HepG2 (cell line): ENCODE measurements around the gene HOXA10. TPM values are rescaled to one million over a fixed set of nuclear protein-coding genes. Genes with fewer than 3 reads are reported as not detected.

Experiments used
- ATAC-seq: fragments of 200-7000 bp; cut with Tn5 transposase; 3 replicates; pipeline ENCODE4 v1.9.1; 2020; ENCODE audit warnings: mild to moderate bottlenecking, moderate library complexity
- BruUV-seq: library from RNA; stranded (reverse); fragments of 400-500 nt; replicated peaks from 2 replicates; lab custom pipeline; 2021; lab: Mats Ljungman, UMichigan
- CTCF ChIA-PET: fragments of 300-600 bp; formaldehyde crosslinking; extraction: SDS; loops from one replicate; lab custom pipeline; 2021; ENCODE audit warnings: low total read pairs, inconsistent platforms, low intra/inter-chr PET ratio; lab: Yijun Ruan, JAX
- POLR2A ChIA-PET: fragments of 350-600 bp; sonication (Branson Sonifier 250); formaldehyde crosslinking; loops from one replicate; lab custom pipeline; 2020; ENCODE audit warnings: antibody characterized with exemption, inconsistent platforms; lab: Yijun Ruan, JAX
- DNase-seq: peaks from one replicate; pipeline ENCODE4 v3.0.0-alpha.2; 2015; ENCODE audit warnings: low spot score
- FAIRE-seq: peaks from 3 replicates; lab custom pipeline; 2011; peaks lifted over from hg19 to GRCh38; lab: Jason Lieb, UNC
- H2AFZ ChIP-seq: one replicate; pipeline ENCODE4 v1.6.1; 2011; ENCODE audit warnings: low read length, inconsistent platforms
- H3K27ac ChIP-seq: fragments of 300-600 bp; 3 replicates; pipeline ENCODE4 v1.8.0; 2011; ENCODE audit warnings: mixed run types, mild to moderate bottlenecking, mixed read lengths, low read length, inconsistent platforms; ENCODE audit not compliant: insufficient read depth; ENCODE audit errors: extremely low read length
- H3K27me3 ChIP-seq, 2 experiments: fragments of 200-600 bp in 1 of 2; 2 replicates in 1 of 2; 3 replicates in 1 of 2; pipeline versions ENCODE4 v1.6.0 to v1.8.0; 2011; ENCODE audit warnings: low read length in 2 of 2, mild to moderate bottlenecking in 2 of 2, moderate library complexity in 2 of 2, inconsistent platforms in 1 of 2; ENCODE audit not compliant: insufficient read depth in 2 of 2, control insufficient read depth in 1 of 2
- H3K36me3 ChIP-seq, 2 experiments: fragments of 200-600 bp in 1 of 2; replicated peaks in 1 of 2; 2 replicates in 1 of 2; 3 replicates in 1 of 2; pipeline versions ENCODE4 v1.5.1 to v1.8.0; 2011; ENCODE audit warnings: low read length in 2 of 2, inconsistent platforms in 1 of 2; ENCODE audit not compliant: insufficient read depth in 2 of 2, control insufficient read depth in 1 of 2
- H3K4me1 ChIP-seq: 2 replicates; pipeline ENCODE4 v1.5.1; 2012; ENCODE audit warnings: low read length, inconsistent platforms; ENCODE audit not compliant: insufficient read depth
- H3K4me2 ChIP-seq: 2 replicates; pipeline ENCODE4 v1.6.0; 2011; ENCODE audit warnings: low read depth, low read length, inconsistent platforms
- H3K4me3 ChIP-seq, 3 experiments: fragments of 200-600 bp in 1 of 3; sonication (generic), shearing (Covaris generic) in 1 of 3; replicated peaks in 1 of 3; 2 replicates each; pipeline ENCODE4 v1.5.1; 2011 to 2016; ENCODE audit warnings: low read length in 3 of 3, inconsistent platforms in 2 of 3, low read depth in 2 of 3, mild to moderate bottlenecking in 2 of 3, control low read depth in 1 of 3, mixed read lengths in 1 of 3; ENCODE audit not compliant: insufficient read depth in 1 of 3
- H3K79me2 ChIP-seq: one replicate; pipeline ENCODE4 v1.6.1; 2011; ENCODE audit warnings: low read length, inconsistent platforms; ENCODE audit not compliant: insufficient read depth
- H3K9ac ChIP-seq: 2 replicates; pipeline ENCODE4 v1.6.0; 2011; ENCODE audit warnings: mild to moderate bottlenecking, low read depth, low read length, inconsistent platforms; ENCODE audit not compliant: insufficient read depth
- H3K9me3 ChIP-seq: 2 replicates; pipeline ENCODE4 v1.5.1; 2012; ENCODE audit warnings: mild to moderate bottlenecking, low read length
- H4K20me1 ChIP-seq: 2 replicates; pipeline ENCODE4 v1.6.0; 2011; ENCODE audit warnings: inconsistent platforms, mild to moderate bottlenecking, low read length, moderate library complexity; ENCODE audit not compliant: insufficient read depth
- ARNT ChIP-seq: fragments of 450-650 bp; IDR thresholded peaks from 2 replicates; pipeline ENCODE4 v1.6.1; 2017
- HMGXB4 ChIP-seq, 2 experiments: sonication (generic) in 1 of 2; formaldehyde crosslinking in 1 of 2; IDR thresholded peaks; 2 replicates each; pipeline versions ENCODE4 v1.4.0 to v1.6.1; 2018 to 2020; ENCODE audit warnings: missing genetic modification reagents in 2 of 2, borderline replicate concordance in 1 of 2, low read depth in 1 of 2, mild to moderate bottlenecking in 1 of 2, missing biosample characterization in 1 of 2
- JUNB ChIP-seq: sonication (generic); formaldehyde crosslinking; IDR thresholded peaks from 2 replicates; pipeline ENCODE4 v1.8.0; 2022; ENCODE audit warnings: missing genetic modification reagents, mild to moderate bottlenecking, borderline replicate concordance
- KLF16 ChIP-seq, 2 experiments: sonication (generic) in 1 of 2; formaldehyde crosslinking in 1 of 2; IDR thresholded peaks; 2 replicates each; pipeline versions ENCODE4 v1.6.1 to v1.8.0; 2016 to 2023; ENCODE audit warnings: missing genetic modification reagents in 2 of 2, missing compliant biosample characterization in 1 of 2
- MED1 ChIP-seq: sonication (generic); formaldehyde crosslinking; IDR thresholded peaks from 2 replicates; pipeline ENCODE4 v1.4.0; 2020; ENCODE audit warnings: missing genetic modification reagents
- MXD3 ChIP-seq: IDR thresholded peaks from 2 replicates; pipeline ENCODE4 v1.6.1; 2016; ENCODE audit warnings: mild to moderate bottlenecking, missing biosample characterization, missing genetic modification reagents
- MZF1 ChIP-seq: sonication (generic); formaldehyde crosslinking; IDR thresholded peaks from 2 replicates; pipeline ENCODE4 v1.8.1; 2023; ENCODE audit warnings: mild to moderate bottlenecking, missing genetic modification reagents, borderline replicate concordance
- POGK ChIP-seq: sonication (generic); formaldehyde crosslinking; conservative IDR thresholded peaks from 2 replicates; pipeline ENCODE4 v1.8.0; 2022; ENCODE audit warnings: mild to moderate bottlenecking, moderate library complexity, missing genetic modification reagents
- YEATS4 ChIP-seq: sonication (generic); formaldehyde crosslinking; IDR thresholded peaks from 2 replicates; pipeline ENCODE4 v1.4.0; 2020; ENCODE audit warnings: missing genetic modification reagents, borderline replicate concordance
- ZFY ChIP-seq: sonication (generic); formaldehyde crosslinking; IDR thresholded peaks from 2 replicates; pipeline ENCODE4 v1.4.0; 2020; ENCODE audit warnings: missing genetic modification reagents
- ZHX1 ChIP-seq: sonication (generic); formaldehyde crosslinking; IDR thresholded peaks from 2 replicates; pipeline ENCODE4 v1.8.1; 2022; ENCODE audit warnings: low read depth, mild to moderate bottlenecking, missing genetic modification reagents
- ZNF256 ChIP-seq: sonication (generic); formaldehyde crosslinking; conservative IDR thresholded peaks from 2 replicates; pipeline ENCODE4 v1.4.0; 2020; ENCODE audit warnings: missing genetic modification reagents
- ZNF431 ChIP-seq: sonication (generic); formaldehyde crosslinking; IDR thresholded peaks from 2 replicates; pipeline ENCODE4 v1.9.0; 2022; ENCODE audit warnings: missing genetic modification reagents, low read depth, mild to moderate bottlenecking, borderline replicate concordance
- ZNF580 ChIP-seq: IDR thresholded peaks from 2 replicates; pipeline ENCODE4 v1.6.1; 2016; ENCODE audit warnings: low read depth, borderline replicate concordance
- ZNF652 ChIP-seq: IDR thresholded peaks from 2 replicates; pipeline ENCODE4 v1.6.1; 2016; ENCODE audit warnings: low read depth, borderline replicate concordance
- ZNF746 ChIP-seq: sonication (generic); formaldehyde crosslinking; IDR thresholded peaks from 2 replicates; pipeline ENCODE4 v1.8.0; 2022; ENCODE audit warnings: mild to moderate bottlenecking, missing genetic modification reagents
- WGBS: methylation state at CpG from one replicate; pipeline ENCODE4 v1.1.6; 2017; ENCODE audit warnings: low lambda C conversion rate; 5-methylcytosine and 5-hydroxymethylcytosine counted together
- in situ Hi-C: cut with HindIII; loops from 2 replicates; pipeline ENCODE4 v1.10.0; 2017; ENCODE audit warnings: low pct_unique_long_range_greater_than_20kb; ENCODE audit not compliant: extremely low pct_ligation_motif_present
- intact Hi-C: fragments of 100-400 bp; cut with micrococcal nuclease; formaldehyde crosslinking; loops from one replicate; pipeline ENCODE4 v1.10.0; 2022; ENCODE audit not compliant: unreplicated experiment
- polyA plus RNA-seq, 8 experiments: library from polyadenylated mRNA; depleted of rRNA in 3 of 8; stranded (reverse) in 7 of 8; unstranded in 1 of 8; fragments of >200 nt; fragmentation: Illumina TruSeq in 4 of 8; extraction: Trizol in 4 of 8; gene quantifications; 2 replicates each; pipeline versions ENCODE4 v1.2.1 to v1.2.3, GENCODE V29; 2011 to 2016; ENCODE audit warnings: low read depth in 4 of 8, missing spikeins in 1 of 8, mixed read lengths in 1 of 8; ENCODE audit not compliant: insufficient read depth in 1 of 8
- total RNA-seq, 5 experiments: library from RNA; depleted of rRNA; stranded (reverse); fragments of >200 nt; fragmentation: Illumina TruSeq; extraction: Trizol; gene quantifications; 2 replicates each; pipeline ENCODE4 v1.2.3, GENCODE V29; 2016; ENCODE audit warnings: low read depth in 1 of 5

Gene HOXA10
- total and polyA plus RNA-seq, 2 of the 13 experiments (the other 11 are each of a cell fraction or from before 2014, with no cell fraction given), result not detected

GRCh38 chr7:27141923-27142579, 32.1 kb downstream of the HOXA10 start:
- in situ Hi-C loops, result no loop called here
- ATAC-seq, result peak; percentile 72
- CTCF ChIA-PET, result no interaction called here
- TF ChIP-seq POGK (no peak), ARNT (no peak), ZNF746 (no peak), JUNB (CRISPR knock-in tag) (no peak), ZFY (CRISPR knock-in tag) (peak; percentile 59), ZNF580 (CRISPR knock-in tag) (no peak), ZHX1 (CRISPR knock-in tag) (no peak), MZF1 (no peak), MXD3 (CRISPR knock-in tag) (0 out of 2 replicates have a peak, but pooled peaks have one; percentile 4), ZNF431 (CRISPR knock-in tag) (no peak), KLF16 (CRISPR knock-in tag; IDR thresholded peaks at IDR 0.05) (no peak), ZNF652 (CRISPR knock-in tag) (no peak), ZNF256 (CRISPR knock-in tag) (no peak), YEATS4 (CRISPR knock-in tag) (no peak), MED1 (CRISPR knock-in tag) (no peak), HMGXB4 (CRISPR knock-in tag; IDR thresholded peaks at IDR 0.05; ENCODE audit: borderline replicate concordance in 1 of 2, low read depth in 1 of 2) (peak in 1 of 2 experiments; percentile 67; a peak in 2 of 4 replicates)

More at GRCh38 chr7:27141923-27142579, 32.1 kb downstream of the HOXA10 start:
- H3K9ac ChIP-seq, result peak overlapping the region; percentile 67
- BruUV-seq, result no TSS peak
- no peaks in the 10 kb centered on the region for H4K20me1 ChIP-seq
- DNase-seq (peak; percentile 63), FAIRE-seq (no peak)
- no peaks in the 10 kb centered on the region for H3K9me3 ChIP-seq
- POLR2A ChIA-PET, result interaction anchor here (0.9 to 2.7 kb wide), 8 partner anchors 9 to 682 kb away, joined by 3 to 13 read pairs (median 7); partner anchors contain the start of genes HOXA4 and SKAP2
- WGBS, result 62% methylated on average over 30 of the region's 30 CpGs
- H3K4me1 ChIP-seq, result peaks cover 9% of the 10 kb centered on the region
- no peaks in the 10 kb centered on the region for H3K27me3 ChIP-seq
- peak overlapping the region; percentile 70 to 79 (median 76) for H3K4me3 ChIP-seq
- no peaks in the 10 kb centered on the region; a peak in 2 of 5 replicates for H3K36me3 ChIP-seq
- H2AFZ ChIP-seq, result no peak overlapping the region
- H3K27ac ChIP-seq, result peak overlapping the region; percentile 60
- H3K4me2 ChIP-seq, result peak overlapping the region; percentile 70
- no peaks in the 10 kb centered on the region for H3K79me2 ChIP-seq
- intact Hi-C loops, result loop anchor here (5.0 kb wide), 1 partner anchor 765 kb away; no protein-coding TSS in a partner anchor
